HG03103 (cell line): ENCODE data around the gene IGHMBP2.
"Not testable (repeated sequence)": the region's sequence is repeated elsewhere in the genome, so short reads cannot be mapped to it uniquely, and the experiment has no call there.

Source experiments
- ATAC-seq: cut with Tn5 transposase; IDR thresholded peaks from one replicate; pipeline ENCODE4 v1.9.1; 2021; ENCODE audit warnings: low read depth; ENCODE audit not compliant: unreplicated experiment

The IGHMBP2 gene

GRCh38 chr11:68903288-68904247, at the start of gene IGHMBP2, which contains the start of gene MRPL21:
Gene IGHMBP2 (plus strand): TSS chr11:68903891. CDS start chr11:68903953, 62 bp downstream.
Gene MRPL21 (minus strand): TSS chr11:68903832. CDS start chr11:68903810, 22 bp downstream.
- peak; percentile 54 for ATAC-seq

- no peak for ATAC-seq
Observed at GRCh38 chr11:68854273-68854958, 49.3 kb upstream of the IGHMBP2 start.

DNA sequence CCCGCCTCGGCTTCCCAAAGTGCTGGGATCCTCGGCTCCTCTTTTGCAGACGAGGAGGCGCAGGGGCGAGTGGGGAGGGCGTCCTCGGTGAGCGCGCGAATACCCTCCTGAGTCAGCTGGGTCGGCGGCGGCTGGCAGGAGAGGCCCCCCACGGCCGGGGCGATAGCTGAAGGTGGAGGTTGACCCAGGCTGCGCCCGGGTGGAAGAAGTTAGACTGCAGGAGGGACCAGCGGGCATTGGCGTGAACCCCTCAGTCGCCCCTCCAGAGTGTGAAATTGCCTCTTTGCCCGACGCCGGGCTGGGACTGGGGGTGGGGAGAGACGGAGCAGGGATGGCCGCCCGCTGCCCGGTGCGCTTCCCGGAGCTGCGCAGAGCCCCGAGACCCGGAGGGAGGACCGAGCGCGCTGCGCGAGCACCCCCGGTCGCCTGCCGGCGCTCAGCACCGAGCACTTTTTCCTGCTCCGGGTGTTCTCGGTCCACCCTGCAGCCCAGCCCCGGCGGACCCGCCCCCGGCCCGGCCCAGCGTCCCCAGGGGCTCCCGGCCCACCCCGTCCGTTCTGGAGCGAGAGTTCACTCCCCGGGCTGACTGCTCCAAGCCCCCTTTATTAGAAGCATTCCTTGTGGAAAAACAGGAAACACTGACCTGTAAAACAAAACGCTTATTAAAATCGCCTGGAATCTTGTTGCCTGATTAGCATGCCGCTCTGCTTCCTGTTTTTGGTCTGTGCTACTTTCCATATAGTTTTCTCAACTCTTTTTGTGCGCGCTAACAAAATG, 48.3 kb upstream of the IGHMBP2 start:
- no peak for ATAC-seq

GRCh38 chr11:68856425-68857030, 47.2 kb upstream of the IGHMBP2 start:
- not testable (repeated sequence) for ATAC-seq

GRCh38 chr11:68857037-68857586, 46.6 kb upstream of the IGHMBP2 start:
- ATAC-seq, result no peak

- no peak for ATAC-seq
Observed at GRCh38 chr11:68859123-68859522, 44.6 kb upstream of the IGHMBP2 start.

- no peak for ATAC-seq
Observed at GRCh38 chr11:68862421-68862820, 41.3 kb upstream of the IGHMBP2 start.

GRCh38 chr11:68863553-68864265, 40.0 kb upstream of the IGHMBP2 start:
- ATAC-seq, result no peak

DNA sequence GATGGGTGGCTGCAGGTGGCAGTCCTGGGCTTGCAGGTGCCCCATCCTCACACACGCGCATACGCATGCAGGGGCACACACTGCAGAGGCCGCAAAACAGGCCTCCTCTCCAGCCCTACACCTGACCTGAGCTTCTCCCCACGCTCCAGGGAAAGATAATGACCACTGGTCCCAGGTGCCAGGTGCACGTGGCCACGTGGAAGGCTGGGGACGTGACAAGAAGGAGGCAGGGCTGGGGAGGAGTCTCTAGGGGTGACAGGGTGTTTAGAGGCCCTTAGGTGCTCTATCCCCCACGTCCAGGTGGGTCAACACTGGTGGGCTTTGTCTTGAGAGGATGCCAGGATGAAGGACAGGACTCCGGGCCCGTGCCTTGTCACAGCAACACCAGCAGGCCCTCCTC, 38.5 kb upstream of the IGHMBP2 start:
- no peak for ATAC-seq

DNA sequence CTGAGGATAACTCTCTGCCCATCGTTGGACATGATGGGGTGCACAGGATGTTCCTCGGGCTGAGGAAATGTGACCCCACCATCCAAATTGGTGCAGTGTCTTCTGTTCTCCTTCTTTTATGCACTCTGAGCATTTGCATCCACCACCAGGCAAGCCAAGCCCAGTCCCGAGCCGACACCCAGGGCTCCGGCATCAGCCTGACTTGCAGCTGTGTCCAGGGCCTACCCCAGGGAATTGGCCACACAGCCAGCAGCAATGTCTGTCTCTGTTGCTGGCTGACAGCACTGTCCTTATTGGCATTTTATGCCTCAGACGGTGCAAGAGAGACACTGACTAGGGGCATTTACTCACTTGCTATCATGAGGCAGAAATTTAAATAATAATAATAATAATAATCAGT, 36.6 kb upstream of the IGHMBP2 start:
- no peak for ATAC-seq

GRCh38 chr11:68868221-68868835, 35.4 kb upstream of the IGHMBP2 start:
- ATAC-seq, result no peak

DNA sequence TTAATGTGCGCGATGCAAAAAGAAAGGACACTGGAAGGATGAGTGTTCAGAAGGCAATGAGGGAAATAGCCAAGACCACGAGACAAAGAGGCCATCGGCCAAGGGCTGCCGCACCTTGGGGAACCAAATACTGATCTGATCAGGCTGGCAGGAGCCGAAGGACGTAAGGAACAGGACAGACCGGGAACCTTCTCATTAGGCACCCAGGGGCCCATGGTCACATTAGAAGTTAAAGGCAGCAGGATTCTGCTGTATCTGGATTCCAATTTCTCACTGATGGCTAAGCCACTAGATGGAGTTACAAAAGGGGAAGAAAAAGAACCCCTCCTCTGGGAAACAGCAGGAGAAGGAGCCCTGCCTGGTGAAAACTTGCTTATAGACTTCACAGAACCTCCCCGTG, 33.2 kb upstream of the IGHMBP2 start:
- no peak for ATAC-seq

DNA sequence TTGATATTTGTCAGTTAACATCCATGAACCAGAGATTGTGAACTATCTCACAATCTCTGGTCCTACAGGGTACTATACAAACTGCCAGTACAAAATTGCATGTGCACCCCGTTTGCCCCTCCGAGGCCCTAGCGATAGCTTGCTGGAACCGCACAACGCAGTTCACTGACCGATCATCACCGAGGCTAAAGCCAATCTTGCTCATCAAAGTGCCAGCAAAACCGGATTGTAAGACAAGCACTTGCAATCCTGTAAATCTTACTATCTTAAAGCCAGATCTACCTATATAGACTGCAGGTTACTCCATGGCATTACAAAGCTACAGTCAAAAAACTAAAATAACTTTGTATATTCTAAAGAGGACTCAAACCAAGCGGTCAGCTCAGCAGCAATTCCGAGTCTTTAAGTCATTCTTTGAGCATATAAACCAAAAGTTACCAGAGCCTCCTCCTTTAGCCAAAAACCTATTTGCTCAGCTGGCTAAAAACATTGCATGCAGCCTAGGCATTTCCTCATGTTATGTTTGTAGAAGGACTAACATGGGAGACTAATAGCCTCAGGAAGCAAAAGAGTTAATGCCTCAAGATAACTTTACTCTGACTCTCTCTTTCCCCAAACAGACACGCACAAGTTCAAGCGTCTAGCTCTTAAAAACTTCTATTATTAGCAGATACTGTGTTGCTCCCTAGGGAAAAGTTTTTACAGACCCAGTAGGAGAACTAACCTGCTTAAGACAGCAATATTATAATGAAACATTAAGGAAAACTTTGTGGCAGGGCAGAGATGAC, 31.3 kb upstream of the IGHMBP2 start:
- ATAC-seq, result no peak

GRCh38 chr11:68878022-68878421, 25.7 kb upstream of the IGHMBP2 start:
- ATAC-seq, result no peak

DNA sequence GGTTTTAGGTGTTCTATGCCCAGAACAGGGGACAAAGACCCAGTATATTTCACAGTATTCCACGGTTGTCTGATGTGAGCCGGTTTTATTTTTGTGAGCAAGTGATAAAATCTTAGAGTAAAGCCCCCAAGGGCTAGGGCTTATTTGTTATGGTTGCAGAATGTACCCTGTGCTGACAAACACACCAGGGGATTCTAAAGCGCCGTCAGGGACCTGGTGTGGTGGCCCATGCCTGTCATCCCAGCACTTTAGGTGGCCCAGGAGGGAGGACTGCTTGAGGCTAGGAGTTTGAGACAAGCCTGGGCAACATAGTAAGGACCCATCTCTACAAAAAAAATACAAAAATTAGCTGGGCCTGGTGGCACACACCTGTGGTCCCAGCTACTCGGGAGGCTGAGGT, 22.8 kb upstream of the IGHMBP2 start:
- no peak for ATAC-seq

GRCh38 chr11:68881320-68881719, 22.4 kb upstream of the IGHMBP2 start:
- no peak for ATAC-seq

GRCh38 chr11:68882391-68882790, 21.3 kb upstream of the IGHMBP2 start:
- ATAC-seq, result no peak

- ATAC-seq, result not testable (repeated sequence)
Observed at GRCh38 chr11:68884827-68885226, 18.9 kb upstream of the IGHMBP2 start.
